GM06990 (cell line): ENCODE measurements around the gene CLRN3.

Experiments used
- DNase-seq: peaks from one replicate; pipeline ENCODE4 v3.0.0-alpha.2; 2011; ENCODE audit not compliant: insufficient read length; ENCODE audit errors: extremely low read depth
- H3K27me3 ChIP-seq: replicated peaks from 2 replicates; pipeline ENCODE4 v1.6.0; 2011; ENCODE audit warnings: low read length; ENCODE audit not compliant: control insufficient read depth, insufficient read depth
- H3K36me3 ChIP-seq: 2 replicates; pipeline ENCODE4 v1.5.1; 2011; ENCODE audit warnings: low read length; ENCODE audit not compliant: control insufficient read depth, insufficient read depth
- H3K4me3 ChIP-seq: replicated peaks from 2 replicates; pipeline ENCODE4 v1.5.1; 2011; ENCODE audit warnings: low read depth, mild to moderate bottlenecking, control low read depth, low read length
- TF ChIP-seq, protein P1 (sequence below): IDR thresholded peaks from 2 replicates; pipeline ENCODE4 v1.5.1; 2011; ENCODE audit warnings: low read length, control low read depth, mild to moderate bottlenecking, inconsistent platforms; ENCODE audit not compliant: insufficient read depth, poor library complexity, severe bottlenecking

The CLRN3 gene

GRCh38 chr10:127854769-127855590, 37.8 kb downstream of the CLRN3 start:
- TF ChIP-seq, protein P1, sequence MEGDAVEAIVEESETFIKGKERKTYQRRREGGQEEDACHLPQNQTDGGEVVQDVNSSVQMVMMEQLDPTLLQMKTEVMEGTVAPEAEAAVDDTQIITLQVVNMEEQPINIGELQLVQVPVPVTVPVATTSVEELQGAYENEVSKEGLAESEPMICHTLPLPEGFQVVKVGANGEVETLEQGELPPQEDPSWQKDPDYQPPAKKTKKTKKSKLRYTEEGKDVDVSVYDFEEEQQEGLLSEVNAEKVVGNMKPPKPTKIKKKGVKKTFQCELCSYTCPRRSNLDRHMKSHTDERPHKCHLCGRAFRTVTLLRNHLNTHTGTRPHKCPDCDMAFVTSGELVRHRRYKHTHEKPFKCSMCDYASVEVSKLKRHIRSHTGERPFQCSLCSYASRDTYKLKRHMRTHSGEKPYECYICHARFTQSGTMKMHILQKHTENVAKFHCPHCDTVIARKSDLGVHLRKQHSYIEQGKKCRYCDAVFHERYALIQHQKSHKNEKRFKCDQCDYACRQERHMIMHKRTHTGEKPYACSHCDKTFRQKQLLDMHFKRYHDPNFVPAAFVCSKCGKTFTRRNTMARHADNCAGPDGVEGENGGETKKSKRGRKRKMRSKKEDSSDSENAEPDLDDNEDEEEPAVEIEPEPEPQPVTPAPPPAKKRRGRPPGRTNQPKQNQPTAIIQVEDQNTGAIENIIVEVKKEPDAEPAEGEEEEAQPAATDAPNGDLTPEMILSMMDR = no peak
- peak; percentile 28 for DNase-seq
- Histone ChIP-seq H3K36me3 (no peaks in the 10 kb centered on the region), H3K27me3 (no peaks in the 10 kb centered on the region), H3K4me3 (no peak overlapping the region)

GRCh38 chr10:127853868-127854768, 38.6 kb downstream of the CLRN3 start:
- TF ChIP-seq, protein P1 = peak; percentile 73
- Histone ChIP-seq H3K27me3 (no peaks in the 10 kb centered on the region), H3K4me3 (no peak overlapping the region), H3K36me3 (no peaks in the 10 kb centered on the region)
- DNase-seq = peak; percentile 53

GRCh38 chr10:127852456-127852855, 40.3 kb downstream of the CLRN3 start:
- DNase-seq = no peak
- Histone ChIP-seq H3K4me3 (no peak overlapping the region), H3K27me3 (no peaks in the 10 kb centered on the region), H3K36me3 (no peaks in the 10 kb centered on the region)
- TF ChIP-seq, protein P1 = no peak

DNA sequence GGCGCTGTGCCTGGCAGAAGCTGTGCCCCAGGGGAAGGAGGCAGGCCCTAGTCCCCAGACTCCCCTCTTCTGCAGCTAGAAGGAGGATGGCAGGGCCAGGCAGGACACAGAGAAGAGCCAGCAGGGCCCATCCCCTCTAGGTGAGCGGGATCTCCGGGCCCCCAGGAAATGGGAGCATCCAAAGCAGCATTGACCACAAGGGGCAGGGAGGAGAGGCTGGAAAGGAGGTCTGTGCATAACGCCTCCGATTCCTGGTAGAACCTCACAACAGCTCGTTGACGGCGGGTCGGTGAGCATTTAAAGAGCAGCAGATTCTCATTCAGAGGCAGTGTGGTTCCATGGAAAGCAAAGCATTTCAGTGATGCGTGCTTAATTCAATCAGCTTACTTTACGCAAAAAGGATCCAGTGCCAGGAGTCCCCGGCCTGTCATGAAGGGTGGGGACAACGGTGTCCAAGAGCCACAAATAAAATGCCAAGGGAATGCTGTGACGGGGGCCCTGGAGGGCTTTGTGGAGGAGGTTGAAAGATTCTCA, 41.0 kb downstream of the CLRN3 start:
- Histone ChIP-seq H3K36me3 (no peaks in the 10 kb centered on the region), H3K4me3 (no peak overlapping the region), H3K27me3 (no peaks in the 10 kb centered on the region)
- TF ChIP-seq, protein P1 = no peak
- no peak for DNase-seq

DNA sequence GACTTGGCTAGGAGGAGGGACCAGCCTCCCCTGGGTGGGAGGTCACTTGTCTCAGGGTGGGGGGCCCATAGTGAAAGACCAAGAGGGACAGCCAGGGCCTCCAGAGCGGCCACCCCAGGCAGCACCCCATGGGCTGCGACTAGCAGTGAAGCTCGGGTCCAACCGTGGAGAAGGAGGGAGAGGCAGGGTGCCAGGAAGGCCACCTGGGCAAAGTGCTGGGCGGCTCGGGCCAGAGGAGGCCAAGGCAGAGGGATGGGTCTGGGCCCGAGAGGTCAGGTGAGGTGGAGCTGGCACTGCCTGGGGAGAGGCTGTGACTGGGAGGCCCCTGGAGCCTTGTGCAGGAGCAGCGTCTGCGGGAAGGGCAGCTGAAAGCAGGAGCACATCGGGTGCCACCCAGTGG, 41.8 kb downstream of the CLRN3 start:
- DNase-seq = no peak
- no peak overlapping the region for H3K4me3 ChIP-seq
- no peaks in the 10 kb centered on the region for H3K27me3 ChIP-seq
- H3K36me3 ChIP-seq = no peaks in the 10 kb centered on the region
- TF ChIP-seq, protein P1 = no peak
